Thymus (tissue), 11 donors: ENCODE measurements around the gene RING1. TPM values are rescaled to one million over a fixed set of nuclear protein-coding genes. Genes with fewer than 3 reads are reported as not detected.
A peak's percentile ranks its signal among the peaks of the same experiment; 100 is the strongest.

Experiments used
- DNase-seq, 9 donors: peaks; one replicate each; pipeline ENCODE4 v3.0.0-alpha.2; 2013; ENCODE audit warnings: low spot score in 9 of 9, low read depth in 6 of 9, missing footprints in 1 of 9
- H3K27ac ChIP-seq, 2 donors: one replicate each; pipeline ENCODE4 v1.5.1; 2013; ENCODE audit warnings: control low read depth in 1 of 2, low read depth in 1 of 2, low read length in 1 of 2, mild to moderate bottlenecking in 1 of 2, moderate library complexity in 1 of 2
- H3K27me3 ChIP-seq, 2 donors: one replicate each; pipeline ENCODE4 v1.5.1; 2013; ENCODE audit warnings: low read length in 1 of 2; ENCODE audit not compliant: control insufficient read depth in 2 of 2, insufficient read depth in 1 of 2
- H3K36me3 ChIP-seq, 2 donors: one replicate each; pipeline ENCODE4 v1.5.1; 2013; ENCODE audit warnings: low read length in 1 of 2, mild to moderate bottlenecking in 1 of 2, moderate library complexity in 1 of 2; ENCODE audit not compliant: control insufficient read depth in 2 of 2, insufficient read depth in 2 of 2
- H3K4me1 ChIP-seq, 2 donors: one replicate each; pipeline ENCODE4 v1.5.1; 2013; ENCODE audit warnings: low read length in 2 of 2; ENCODE audit not compliant: control insufficient read depth in 2 of 2, insufficient read depth in 2 of 2
- H3K4me3 ChIP-seq, 2 donors: one replicate each; pipeline ENCODE4 v1.5.1; 2013; ENCODE audit warnings: low read length in 2 of 2, control low read depth in 1 of 2, mild to moderate bottlenecking in 1 of 2
- H3K9me3 ChIP-seq, 2 donors: one replicate each; pipeline ENCODE4 v1.5.1; 2013; ENCODE audit warnings: low read length in 1 of 2, mild to moderate bottlenecking in 1 of 2; ENCODE audit not compliant: control insufficient read depth in 2 of 2, insufficient read depth in 1 of 2
- WGBS: extraction: QIAGEN DNeasy Blood & Tissue Kit; methylation state at CpG from one replicate; pipeline ENCODE4 v1.1.7; 2013; 5-methylcytosine and 5-hydroxymethylcytosine counted together
- polyA plus RNA-seq: library from polyadenylated mRNA; stranded (reverse); fragments of 200-250 nt; gene quantifications from one replicate; pipeline ENCODE4 v1.2.3, GENCODE V29; 2013
- total RNA-seq: library from RNA; stranded (reverse); fragments of 120-200 nt; gene quantifications from one replicate; pipeline ENCODE4 v1.2.4, GENCODE V29; 2013
- donor health status: healthy.

Gene RING1
- total and polyA plus RNA-seq, 2 donors = 35.0 to 62.6 TPM

DNA sequence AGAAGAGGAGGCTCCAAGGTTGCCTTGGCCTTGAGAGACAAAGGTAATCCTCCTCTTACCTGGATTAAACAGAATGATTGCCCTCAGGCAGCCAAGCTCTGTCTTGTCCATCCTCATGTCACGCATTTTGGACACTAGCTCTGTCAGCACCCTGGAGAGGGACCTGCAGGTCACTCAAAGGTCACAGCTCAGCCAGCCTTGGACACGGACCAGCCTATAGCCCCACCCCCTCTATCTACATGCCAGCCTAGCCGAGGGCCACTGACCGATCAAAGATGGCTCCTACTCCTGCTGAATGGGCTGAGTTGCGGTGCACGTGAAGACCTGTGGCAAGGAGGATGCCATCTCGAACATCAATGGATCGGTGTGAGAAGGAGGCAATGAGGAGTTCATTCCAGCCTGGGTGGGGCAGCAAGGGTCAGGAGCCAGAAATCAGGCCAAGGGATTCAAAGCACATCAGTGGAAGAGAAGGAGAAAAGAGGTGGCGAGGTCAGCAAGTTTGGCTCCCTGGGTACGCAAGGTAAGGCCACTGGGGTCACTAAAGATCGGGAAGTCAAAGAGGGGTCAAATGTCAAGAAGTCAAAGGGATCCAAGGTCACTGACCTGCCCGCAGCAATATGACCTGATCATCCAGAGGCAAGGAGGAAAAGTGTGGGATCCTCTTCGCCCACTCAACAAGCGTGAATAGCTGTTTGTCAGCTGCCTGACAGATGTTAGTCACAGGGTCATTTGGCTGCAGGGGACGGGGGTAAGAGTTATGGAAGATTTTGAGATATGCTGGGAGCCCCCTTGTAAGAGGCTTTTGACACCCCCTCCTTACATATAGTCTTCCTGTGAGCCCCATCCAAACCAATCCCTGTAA, 12.8 kb upstream of the RING1 start:
- H3K27ac ChIP-seq = no peak overlapping the region
- peaks cover 37 to 44% of the 10 kb centered on the region in 2 donors for H3K36me3 ChIP-seq
- H3K9me3 ChIP-seq = no peaks in the 10 kb centered on the region
- no peak overlapping the region for H3K4me3 ChIP-seq
- peaks cover 11 to 27% of the 10 kb centered on the region in 2 donors for H3K4me1 ChIP-seq
- peaks cover 25 to 37% of the 10 kb centered on the region in 2 donors for H3K27me3 ChIP-seq
- 96% methylated on average over 15 of the region's 15 CpGs for WGBS
- no peak for DNase-seq

GRCh38 chr6:33197431-33198048, 10.8 kb upstream of the RING1 start:
- Histone ChIP-seq H3K36me3 (peaks cover 40 to 55% of the 10 kb centered on the region in 2 donors), H3K9me3 (no peaks in the 10 kb centered on the region), H3K4me3 (no peak overlapping the region), H3K4me1 (peaks cover 20 to 40% of the 10 kb centered on the region in 2 donors), H3K27me3 (peaks cover 8 to 17% of the 10 kb centered on the region in 2 donors), H3K27ac (no peak overlapping the region)
- DNase-seq = peak in 1 of 9 donors; percentile 65
- WGBS = 79% methylated on average over 12 of the region's 12 CpGs

DNA sequence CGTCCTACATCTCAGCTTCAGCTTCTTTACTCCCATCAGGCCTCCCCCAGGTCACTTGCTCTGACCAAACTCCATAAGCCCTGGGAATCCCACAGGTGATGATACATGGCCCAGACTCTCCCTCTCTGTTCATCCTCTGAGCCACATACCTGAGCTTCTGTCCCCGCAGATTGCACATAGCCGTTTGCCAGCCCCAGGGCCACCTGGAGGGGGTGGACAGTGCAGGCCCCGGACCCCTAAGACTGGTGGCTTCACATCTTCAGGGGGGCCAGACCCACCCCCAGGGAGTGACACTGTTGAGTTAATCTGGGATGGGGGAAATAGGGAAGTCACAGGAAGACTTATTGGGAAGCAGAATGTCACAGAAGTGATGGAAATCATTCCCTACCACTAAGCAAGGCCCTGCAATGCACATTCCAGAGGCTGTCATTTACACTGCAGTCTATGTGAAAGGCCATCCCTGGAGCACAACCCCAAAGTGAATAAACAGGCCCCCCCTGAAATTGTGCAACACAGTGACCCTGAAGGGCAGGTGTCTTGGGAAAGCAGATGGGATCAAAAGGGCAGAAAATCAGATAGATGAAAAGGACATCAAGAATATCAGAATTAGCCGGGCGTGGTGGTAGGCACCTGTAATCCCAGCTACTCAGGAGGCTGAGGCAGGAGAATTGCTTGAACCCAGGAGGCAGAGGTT, 10.0 kb upstream of the RING1 start:
- Histone ChIP-seq H3K9me3 (no peaks in the 10 kb centered on the region), H3K36me3 (peaks cover 45 to 63% of the 10 kb centered on the region in 2 donors), H3K4me1 (peaks cover 14 to 36% of the 10 kb centered on the region in 2 donors), H3K27me3 (peaks cover 4 to 10% of the 10 kb centered on the region in 2 donors), H3K27ac (no peak overlapping the region), H3K4me3 (no peak overlapping the region)
- WGBS = 97% methylated on average over 6 of the region's 6 CpGs
- DNase-seq = no peak

DNA sequence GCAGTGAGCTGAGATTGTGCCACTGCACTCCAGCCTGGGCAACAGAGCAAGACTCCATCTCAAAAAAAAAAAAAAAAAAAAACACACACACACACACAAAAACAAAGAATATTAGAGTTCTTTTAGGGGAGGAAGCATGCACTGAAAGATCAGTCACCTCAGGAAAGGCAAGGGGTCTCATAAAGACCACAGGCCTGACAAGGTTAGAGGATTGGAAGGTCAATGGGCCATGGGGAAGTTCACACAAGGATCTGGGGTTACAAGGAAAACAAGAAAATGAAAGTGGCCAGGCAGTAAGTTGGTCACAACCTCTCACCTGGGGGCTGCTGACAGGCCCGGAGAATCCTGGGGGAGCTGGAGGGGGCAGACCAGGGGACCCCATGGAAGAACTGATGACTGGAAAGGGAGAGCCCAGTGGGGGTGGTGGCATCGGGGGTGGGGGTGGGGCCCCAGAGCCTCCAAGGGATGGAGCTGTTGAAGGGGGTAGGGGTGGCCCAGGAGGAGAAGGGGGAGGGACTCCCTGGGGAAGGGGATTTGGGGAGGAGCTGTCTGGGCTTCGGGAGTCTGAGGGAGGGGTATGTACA, 9.4 kb upstream of the RING1 start:
- Histone ChIP-seq H3K27me3 (peaks cover 0 to 3% of the 10 kb centered on the region in 2 donors), H3K4me1 (peaks cover 17 to 42% of the 10 kb centered on the region in 2 donors), H3K4me3 (peak overlapping the region; percentile 70 to 89), H3K27ac (no peak overlapping the region), H3K9me3 (no peaks in the 10 kb centered on the region), H3K36me3 (peaks cover 47 to 69% of the 10 kb centered on the region in 2 donors)
- 59% methylated on average over 3 of the region's 3 CpGs for WGBS
- DNase-seq = no peak

DNA sequence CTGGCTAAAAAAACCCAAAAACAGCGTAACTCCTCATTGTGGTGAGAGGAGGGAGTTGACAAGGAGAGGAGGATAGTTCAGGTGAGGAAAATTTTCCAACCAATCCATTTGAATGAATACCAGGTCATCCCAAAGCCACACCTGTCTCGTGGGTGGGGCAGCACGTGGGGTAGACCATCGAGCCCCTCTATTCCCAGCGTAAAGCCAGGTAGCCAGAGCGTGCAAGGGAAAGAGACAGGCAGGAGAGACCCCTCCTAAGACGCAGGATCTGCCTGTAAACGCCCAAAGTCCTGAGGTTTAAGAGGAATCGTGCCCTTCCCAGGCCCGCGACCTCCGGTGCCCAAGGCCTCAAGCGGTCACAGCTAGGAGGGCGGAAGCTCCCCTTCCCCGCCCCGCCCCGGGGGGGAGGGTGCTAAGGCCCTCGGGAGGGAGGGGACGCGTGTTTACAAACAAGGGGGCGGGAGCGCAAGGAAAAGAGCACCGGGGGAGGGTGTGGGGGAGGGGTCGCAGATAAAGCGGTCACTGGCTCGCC, 8.5 kb upstream of the RING1 start:
- peak overlapping the region; percentile 70 to 89 for H3K4me3 ChIP-seq
- H3K27ac ChIP-seq = peak overlapping the region; percentile 99
- no peaks in the 10 kb centered on the region for H3K9me3 ChIP-seq
- peaks cover 40 to 62% of the 10 kb centered on the region in 2 donors for H3K36me3 ChIP-seq
- DNase-seq = peak in 7 of 9 donors; percentile 56 to 86 (median 69)
- WGBS = 5% methylated on average over 26 of the region's 26 CpGs
- peaks cover 21 to 50% of the 10 kb centered on the region in 2 donors for H3K4me1 ChIP-seq
- H3K27me3 ChIP-seq = no peaks in the 10 kb centered on the region

DNA sequence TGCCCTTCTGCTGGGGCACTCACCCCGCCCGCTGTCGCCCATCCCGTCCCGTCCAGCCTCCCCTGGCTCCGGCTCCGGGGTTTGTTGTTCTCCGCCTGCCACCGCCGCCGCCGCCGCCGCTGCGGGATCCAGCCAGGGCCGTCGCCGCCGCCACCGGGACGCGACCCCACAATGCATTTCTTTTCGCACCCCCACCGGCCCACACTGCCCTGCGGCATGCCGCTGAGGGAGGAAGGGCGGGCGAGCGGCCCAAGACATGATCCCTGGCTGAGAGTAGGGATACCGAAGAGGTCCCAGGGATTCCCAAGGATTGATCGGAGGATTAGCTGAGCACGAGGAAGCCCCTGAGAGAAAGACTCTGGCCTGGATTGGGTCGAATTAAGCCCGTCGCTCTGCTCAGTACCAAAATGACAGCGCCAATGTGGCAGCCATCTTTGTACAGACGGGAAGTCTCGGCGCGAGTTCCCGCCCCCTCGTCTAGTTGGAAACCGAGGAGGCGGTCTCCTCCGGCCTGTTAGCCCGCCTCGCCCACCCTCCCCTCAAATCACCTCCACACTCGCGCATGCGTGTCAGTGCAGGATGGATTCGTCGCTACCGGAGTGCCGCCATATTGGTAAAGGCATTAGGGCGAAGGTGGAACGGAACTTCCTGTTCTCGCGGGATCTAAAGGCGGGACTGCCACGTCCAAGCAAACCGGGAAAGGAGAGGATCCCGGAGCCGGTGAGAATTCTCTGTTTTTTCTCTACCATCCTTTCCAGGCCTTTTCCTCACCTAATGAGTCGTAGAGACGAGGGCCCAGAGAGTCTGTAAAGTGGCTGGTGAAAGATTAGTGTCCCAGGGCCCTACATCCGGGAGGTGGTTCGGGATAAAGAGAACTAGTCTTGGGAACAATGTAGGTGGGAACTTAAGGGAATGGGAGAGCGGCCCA, 7.8 kb upstream of the RING1 start, which contains the start of the genes RXRB and SLC39A7:
RXRB (minus strand) TSS at position 447 of the 928 bp plus-strand sequence; CDS start at position 258, 189 bp downstream.
SLC39A7 (plus strand) TSS at position 649 of the 928 bp plus-strand sequence. CDS start 379 bp downstream, outside the sequence.
- Histone ChIP-seq H3K27me3 (no peaks in the 10 kb centered on the region), H3K9me3 (no peaks in the 10 kb centered on the region), H3K36me3 (peaks cover 32 to 55% of the 10 kb centered on the region in 2 donors), H3K4me3 (peak within 1 kb of the TSS; percentile 70 to 89), H3K4me1 (peaks cover 25 to 57% of the 10 kb centered on the region in 2 donors), H3K27ac (peak within 1 kb of the TSS; percentile 99)
- peak; percentile 99 to 100 (median 100) for DNase-seq
- under 1% methylated on average over 68 of the region's 68 CpGs for WGBS

DNA sequence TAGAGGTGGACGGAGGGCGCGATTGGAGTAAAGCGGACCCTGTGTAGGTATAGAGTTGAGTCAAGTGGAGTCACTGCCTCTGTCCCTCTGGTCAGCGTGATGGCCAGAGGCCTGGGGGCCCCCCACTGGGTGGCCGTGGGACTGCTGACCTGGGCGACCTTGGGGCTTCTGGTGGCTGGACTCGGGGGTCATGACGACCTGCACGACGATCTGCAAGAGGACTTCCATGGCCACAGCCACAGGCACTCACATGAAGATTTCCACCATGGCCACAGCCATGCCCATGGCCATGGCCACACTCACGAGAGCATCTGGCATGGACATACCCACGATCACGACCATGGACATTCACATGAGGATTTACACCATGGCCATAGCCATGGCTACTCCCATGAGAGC, 7.2 kb upstream of the RING1 start:
- peaks cover 25 to 62% of the 10 kb centered on the region in 2 donors for H3K4me1 ChIP-seq
- peaks cover 26 to 48% of the 10 kb centered on the region in 2 donors for H3K36me3 ChIP-seq
- H3K9me3 ChIP-seq = no peaks in the 10 kb centered on the region
- peak overlapping the region; percentile 99 for H3K27ac ChIP-seq
- DNase-seq = no peak
- H3K4me3 ChIP-seq = peak overlapping the region; percentile 70 to 89
- 10% methylated on average over 14 of the region's 14 CpGs for WGBS
- no peaks in the 10 kb centered on the region for H3K27me3 ChIP-seq
